ENCODE results near the gene FKBP3.
"Not testable (repeated sequence)": the region's sequence is repeated elsewhere in the genome, so short reads cannot be mapped to it uniquely, and the experiment has no call there.

FKBP3 gene

DNA sequence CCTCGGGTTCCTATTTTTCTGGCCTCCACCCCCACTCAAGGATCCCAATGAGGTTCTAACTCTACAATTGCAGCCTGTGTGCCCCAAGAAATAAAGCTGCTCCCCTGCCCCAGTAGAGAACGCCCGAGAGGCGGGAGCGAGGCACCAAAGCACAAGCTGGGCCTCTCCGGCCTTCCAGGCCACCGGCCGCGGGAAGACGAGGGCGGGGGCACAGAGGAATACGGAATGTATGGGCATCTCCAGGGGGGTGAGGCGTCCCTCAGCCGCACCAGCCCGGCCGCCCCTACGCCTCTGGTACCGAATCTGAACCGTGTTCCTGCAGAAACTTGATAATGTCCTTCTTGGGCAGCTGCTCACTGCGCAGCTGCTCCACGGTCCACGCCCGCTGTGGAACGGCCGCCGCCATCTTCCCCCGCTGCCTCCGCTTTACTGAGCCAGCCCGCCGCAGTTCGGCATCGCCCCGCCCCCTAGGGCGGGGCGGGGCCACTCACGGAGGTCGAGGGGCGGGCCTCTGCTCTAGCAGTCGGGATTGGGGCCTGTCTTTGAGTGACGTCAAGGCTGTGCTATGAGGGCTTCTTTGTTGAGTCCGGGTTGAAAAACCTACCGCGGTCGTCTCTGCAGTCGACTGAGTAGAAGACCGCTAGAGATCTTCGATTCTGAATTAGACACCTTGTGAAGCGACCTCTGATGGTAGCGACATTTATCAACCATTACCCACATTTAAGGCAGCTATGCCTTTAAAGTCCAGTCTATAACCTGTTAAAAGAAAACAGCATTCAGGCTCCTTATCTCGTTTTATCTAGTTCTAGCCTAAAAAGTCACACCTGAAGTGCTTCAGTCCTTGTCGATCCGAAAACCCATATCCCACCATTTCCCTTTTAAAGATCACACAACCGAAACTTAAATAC lies at the start of gene FKBP3:
TSS of gene FKBP3 (minus strand) at position 431 of the 908 bp plus-strand sequence. CDS start at position 406, 25 bp downstream.
- ATAC-seq (replicated peaks; ENCODE audit: extremely low read depth, poor library complexity, severe bottlenecking), result peak; percentile 96
- no peaks in the 10 kb centered on the region for H3K9me3 Mint-ChIP-seq
- DNase-seq (ENCODE audit: low spot score in 2 of 2), result peak; percentile 77 to 90
- H3K4me1 Mint-ChIP-seq, result peaks cover 34% of the 10 kb centered on the region
- peaks cover 21% of the 10 kb centered on the region for H3K36me3 Mint-ChIP-seq (ENCODE audit: insufficient read depth)
- peak within 1 kb of the TSS; percentile 98 for H3K4me3 Mint-ChIP-seq
- H3K27ac Mint-ChIP-seq (ENCODE audit: low read depth), result peak within 1 kb of the TSS; percentile 98
- no peaks in the 10 kb centered on the region for H3K27me3 Mint-ChIP-seq

DNA sequence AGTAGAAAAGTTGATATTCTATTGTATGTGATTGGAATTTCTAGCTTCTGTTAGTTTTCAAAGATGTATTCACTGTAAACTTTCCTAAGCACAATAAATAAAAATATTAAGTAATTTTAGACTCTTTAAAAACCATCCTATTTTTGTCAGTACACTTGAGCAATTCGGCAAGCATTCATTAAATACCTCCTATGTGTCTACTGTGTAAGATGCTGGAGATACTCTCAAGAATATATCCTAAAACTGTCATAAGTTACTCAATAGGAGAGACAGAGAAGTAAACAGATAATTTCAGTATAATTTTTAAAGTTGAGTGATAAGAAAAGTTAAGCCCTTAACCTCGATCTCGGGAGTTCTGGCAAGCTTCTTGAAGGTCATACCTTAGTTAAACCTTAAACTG lies 47.5 kb upstream of the FKBP3 start:
- Mint-ChIP-seq H3K36me3 (ENCODE audit: insufficient read depth) (peaks cover 5% of the 10 kb centered on the region), H3K9me3 (no peaks in the 10 kb centered on the region), H3K27me3 (no peaks in the 10 kb centered on the region), H3K27ac (ENCODE audit: low read depth) (no peak overlapping the region), H3K4me1 (no peaks in the 10 kb centered on the region), H3K4me3 (no peak overlapping the region)
- DNase-seq (ENCODE audit: low spot score in 2 of 2), result no peak
- ATAC-seq (replicated peaks; ENCODE audit: extremely low read depth, poor library complexity, severe bottlenecking), result no peak

DNA sequence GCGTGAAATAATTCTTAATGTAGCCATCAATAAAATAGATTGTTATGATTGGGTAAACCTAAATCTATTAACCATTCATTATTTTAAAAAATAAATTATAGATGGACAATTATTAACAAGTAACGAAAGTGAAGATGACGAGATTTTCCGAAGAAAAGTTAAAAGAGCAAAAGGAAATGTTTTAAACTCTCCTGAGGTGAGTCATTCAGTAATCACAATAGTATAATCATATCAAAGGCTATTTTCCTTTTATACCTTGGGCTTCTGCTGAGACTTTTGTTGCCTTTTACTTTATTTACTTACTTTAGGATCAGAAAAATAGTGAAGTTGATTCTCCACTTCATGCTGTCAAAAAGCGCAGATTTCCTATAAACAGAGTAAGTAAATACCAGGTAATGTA lies 47.0 kb upstream of the FKBP3 start:
- peaks cover 5% of the 10 kb centered on the region for H3K36me3 Mint-ChIP-seq (ENCODE audit: insufficient read depth)
- H3K4me1 Mint-ChIP-seq, result no peaks in the 10 kb centered on the region
- H3K4me3 Mint-ChIP-seq, result no peak overlapping the region
- no peaks in the 10 kb centered on the region for H3K9me3 Mint-ChIP-seq
- DNase-seq (ENCODE audit: low spot score in 2 of 2) (no peak), ATAC-seq (replicated peaks; ENCODE audit: extremely low read depth, poor library complexity, severe bottlenecking) (no peak)
- no peak overlapping the region for H3K27ac Mint-ChIP-seq (ENCODE audit: low read depth)
- H3K27me3 Mint-ChIP-seq, result no peaks in the 10 kb centered on the region

DNA sequence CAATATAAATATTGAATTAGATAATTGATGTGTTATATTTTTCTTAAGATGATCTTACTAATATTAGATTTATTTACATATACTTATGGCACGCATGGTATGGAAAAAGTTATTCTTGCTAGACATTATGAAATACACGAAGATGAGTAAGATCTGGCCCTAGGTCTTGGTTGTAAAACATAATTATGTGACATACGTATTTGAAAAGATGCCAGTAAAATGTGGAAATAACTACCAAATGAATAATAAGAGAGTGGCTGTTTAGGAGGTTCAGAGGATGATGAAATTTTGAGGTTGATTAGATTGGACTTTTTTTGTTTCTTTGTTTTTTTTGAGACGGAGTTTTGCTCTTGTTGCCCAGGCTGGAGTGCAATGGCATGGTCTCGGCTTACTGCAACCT lies 42.8 kb upstream of the FKBP3 start:
- Mint-ChIP-seq H3K36me3 (ENCODE audit: insufficient read depth) (peaks cover under 1% of the 10 kb centered on the region), H3K4me3 (no peak overlapping the region), H3K27ac (ENCODE audit: low read depth) (no peak overlapping the region), H3K9me3 (no peaks in the 10 kb centered on the region), H3K4me1 (no peaks in the 10 kb centered on the region), H3K27me3 (no peaks in the 10 kb centered on the region)
- ATAC-seq (replicated peaks; ENCODE audit: extremely low read depth, poor library complexity, severe bottlenecking) (no peak), DNase-seq (ENCODE audit: low spot score in 2 of 2) (no peak)

DNA sequence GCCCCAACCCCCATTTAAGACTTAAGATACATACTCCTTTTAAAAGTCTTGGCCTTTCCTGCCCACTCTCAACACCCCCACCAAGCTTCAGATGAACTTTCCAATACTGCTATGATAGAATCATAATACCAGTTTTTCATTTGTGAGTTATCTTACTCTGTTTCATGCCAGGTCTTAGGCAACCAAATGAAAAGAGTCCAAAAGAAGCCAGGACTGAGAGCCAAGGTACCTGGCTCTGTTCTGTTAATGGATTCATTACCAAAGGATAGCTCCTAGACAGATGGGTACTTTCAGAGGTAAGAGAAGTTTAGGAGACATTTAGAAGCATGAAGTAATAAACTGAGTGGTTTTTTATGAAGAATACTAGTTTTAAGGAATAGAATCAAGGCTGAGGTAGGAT lies 35.6 kb upstream of the FKBP3 start:
- Mint-ChIP-seq H3K27me3 (no peaks in the 10 kb centered on the region), H3K27ac (ENCODE audit: low read depth) (no peak overlapping the region), H3K9me3 (no peaks in the 10 kb centered on the region), H3K4me1 (no peaks in the 10 kb centered on the region), H3K4me3 (no peak overlapping the region), H3K36me3 (ENCODE audit: insufficient read depth) (peaks cover 4% of the 10 kb centered on the region)
- no peak for DNase-seq (ENCODE audit: low spot score in 2 of 2)
- ATAC-seq (replicated peaks; ENCODE audit: extremely low read depth, poor library complexity, severe bottlenecking), result no peak

DNA sequence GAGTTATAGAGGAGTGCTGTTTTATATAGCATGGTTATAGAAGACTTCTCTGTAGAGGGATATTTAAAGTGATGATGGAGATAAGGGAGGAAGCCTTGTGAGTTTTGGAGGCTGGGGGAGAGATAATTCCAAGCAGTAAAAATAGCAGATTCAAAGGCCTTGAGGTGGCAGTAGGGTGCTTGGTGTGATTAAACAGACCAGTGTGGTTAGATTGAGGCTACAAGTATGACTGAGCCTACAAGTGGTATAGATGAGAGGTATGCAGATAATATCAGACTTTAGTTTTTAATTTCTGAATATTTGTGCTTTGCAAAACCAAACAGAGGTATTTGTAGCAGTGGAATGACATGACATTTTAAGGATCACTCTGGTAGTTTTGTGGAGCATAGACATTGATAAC lies 21.8 kb upstream of the FKBP3 start:
- H3K27me3 Mint-ChIP-seq, result no peaks in the 10 kb centered on the region
- no peaks in the 10 kb centered on the region for H3K4me1 Mint-ChIP-seq
- no peak overlapping the region for H3K4me3 Mint-ChIP-seq
- no peak for DNase-seq (ENCODE audit: low spot score in 2 of 2)
- H3K27ac Mint-ChIP-seq (ENCODE audit: low read depth), result no peak overlapping the region
- H3K36me3 Mint-ChIP-seq (ENCODE audit: insufficient read depth), result peaks cover 6% of the 10 kb centered on the region
- H3K9me3 Mint-ChIP-seq, result no peaks in the 10 kb centered on the region
- no peak for ATAC-seq (replicated peaks; ENCODE audit: extremely low read depth, poor library complexity, severe bottlenecking)

DNA sequence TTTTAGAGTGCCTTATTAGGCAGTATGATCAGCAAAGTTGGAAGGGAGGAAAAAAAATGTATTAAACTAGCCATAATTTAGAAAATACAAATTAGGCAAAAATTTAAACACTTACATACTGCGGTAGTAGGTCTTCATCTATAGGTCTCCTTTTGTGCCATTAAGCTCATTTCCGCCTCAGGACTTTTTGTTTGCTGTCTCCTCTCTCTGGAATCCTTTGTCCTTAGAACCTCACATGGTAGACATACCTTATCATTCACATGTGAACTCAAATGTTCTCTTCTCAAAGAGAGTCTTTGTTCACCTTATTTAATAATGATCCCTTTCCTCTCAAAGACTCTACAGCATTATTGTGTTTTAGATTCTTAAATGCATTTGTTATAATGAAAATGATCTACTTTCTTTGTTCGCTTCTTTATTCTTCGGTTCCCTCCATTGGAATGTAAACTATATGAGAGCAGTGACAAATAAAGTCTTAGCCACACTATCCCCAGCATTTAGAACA lies 16.2 kb upstream of the FKBP3 start:
- H3K36me3 Mint-ChIP-seq (ENCODE audit: insufficient read depth), result peaks cover 5% of the 10 kb centered on the region
- no peak overlapping the region for H3K4me3 Mint-ChIP-seq
- ATAC-seq (replicated peaks; ENCODE audit: extremely low read depth, poor library complexity, severe bottlenecking) (no peak), DNase-seq (ENCODE audit: low spot score in 2 of 2) (no peak)
- H3K27me3 Mint-ChIP-seq, result no peaks in the 10 kb centered on the region
- H3K27ac Mint-ChIP-seq (ENCODE audit: low read depth), result no peak overlapping the region
- H3K4me1 Mint-ChIP-seq, result peaks cover 5% of the 10 kb centered on the region
- H3K9me3 Mint-ChIP-seq, result no peaks in the 10 kb centered on the region

DNA sequence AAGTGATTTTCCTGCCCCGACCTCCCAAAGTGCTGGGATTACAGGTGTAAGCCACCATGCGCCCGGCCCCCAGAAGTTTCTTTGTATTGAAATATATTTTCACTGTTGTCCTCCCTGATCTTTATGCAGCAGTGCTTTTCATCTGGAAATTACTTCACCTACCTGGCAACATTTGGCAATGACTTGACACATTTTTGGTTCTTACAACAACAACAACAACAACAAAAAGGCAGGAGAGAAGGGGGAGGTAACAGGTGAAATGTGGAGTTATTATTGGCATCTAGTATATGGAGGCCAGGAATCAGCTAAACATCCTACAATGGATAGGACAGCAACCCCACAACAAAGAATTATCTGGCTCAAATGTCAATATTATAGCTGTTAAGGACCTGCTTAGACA lies 15.3 kb upstream of the FKBP3 start:
- no peak overlapping the region for H3K27ac Mint-ChIP-seq (ENCODE audit: low read depth)
- ATAC-seq (replicated peaks; ENCODE audit: extremely low read depth, poor library complexity, severe bottlenecking) (no peak), DNase-seq (ENCODE audit: low spot score in 2 of 2) (no peak)
- H3K4me1 Mint-ChIP-seq, result peaks cover 5% of the 10 kb centered on the region
- H3K4me3 Mint-ChIP-seq, result no peak overlapping the region
- H3K9me3 Mint-ChIP-seq, result no peaks in the 10 kb centered on the region
- no peaks in the 10 kb centered on the region for H3K27me3 Mint-ChIP-seq
- H3K36me3 Mint-ChIP-seq (ENCODE audit: insufficient read depth), result peaks cover 5% of the 10 kb centered on the region

DNA sequence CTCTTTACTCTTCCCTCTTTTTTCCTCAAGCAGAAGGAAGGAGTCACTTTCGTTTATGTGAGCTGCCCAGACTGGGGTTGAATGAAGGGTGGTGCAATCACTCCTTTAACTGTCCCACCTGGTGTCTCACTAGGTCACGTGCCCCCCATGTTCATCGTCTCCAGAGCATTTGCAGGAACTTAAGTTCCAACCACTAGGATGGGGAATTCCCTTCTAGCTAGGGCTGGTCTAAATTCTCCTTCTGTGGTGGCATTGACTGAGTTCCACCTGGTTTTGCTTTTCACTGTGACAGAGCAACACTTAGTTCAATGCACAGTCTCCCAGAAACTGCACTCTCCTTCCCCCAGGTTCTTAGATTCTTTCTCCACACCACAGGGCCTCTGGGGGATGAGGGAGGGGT lies 10.9 kb upstream of the FKBP3 start:
- Mint-ChIP-seq H3K27ac (ENCODE audit: low read depth) (no peak overlapping the region), H3K4me3 (no peak overlapping the region), H3K9me3 (no peaks in the 10 kb centered on the region), H3K27me3 (no peaks in the 10 kb centered on the region), H3K36me3 (ENCODE audit: insufficient read depth) (peaks cover 5% of the 10 kb centered on the region), H3K4me1 (peaks cover 8% of the 10 kb centered on the region)
- ATAC-seq (replicated peaks; ENCODE audit: extremely low read depth, poor library complexity, severe bottlenecking), result no peak
- DNase-seq (ENCODE audit: low spot score in 2 of 2), result no peak

DNA sequence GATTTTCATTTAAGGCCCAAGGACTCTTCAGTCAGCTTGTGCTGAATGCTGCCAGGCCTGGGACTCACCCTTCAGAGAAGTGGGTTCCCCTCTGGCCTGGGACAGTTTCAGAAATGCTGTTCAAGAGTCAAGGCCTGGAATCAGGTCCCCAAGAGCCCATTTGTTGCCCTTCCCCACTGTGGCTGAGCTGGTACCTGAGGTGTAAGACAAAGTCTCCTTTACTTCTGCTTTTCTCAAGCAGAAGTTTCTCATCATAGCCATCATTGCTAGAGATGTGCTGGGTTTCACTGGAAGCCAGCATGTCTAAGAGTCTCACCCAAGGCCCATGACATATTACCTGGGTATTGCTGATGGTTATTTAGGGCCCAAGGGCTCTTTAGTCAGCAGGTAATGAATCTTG lies 10.4 kb upstream of the FKBP3 start:
- DNase-seq (ENCODE audit: low spot score in 2 of 2) (no peak), ATAC-seq (replicated peaks; ENCODE audit: extremely low read depth, poor library complexity, severe bottlenecking) (no peak)
- no peaks in the 10 kb centered on the region for H3K27me3 Mint-ChIP-seq
- H3K27ac Mint-ChIP-seq (ENCODE audit: low read depth), result no peak overlapping the region
- H3K36me3 Mint-ChIP-seq (ENCODE audit: insufficient read depth), result peaks cover 5% of the 10 kb centered on the region
- no peak overlapping the region for H3K4me3 Mint-ChIP-seq
- H3K9me3 Mint-ChIP-seq, result no peaks in the 10 kb centered on the region
- peaks cover 10% of the 10 kb centered on the region for H3K4me1 Mint-ChIP-seq

DNA sequence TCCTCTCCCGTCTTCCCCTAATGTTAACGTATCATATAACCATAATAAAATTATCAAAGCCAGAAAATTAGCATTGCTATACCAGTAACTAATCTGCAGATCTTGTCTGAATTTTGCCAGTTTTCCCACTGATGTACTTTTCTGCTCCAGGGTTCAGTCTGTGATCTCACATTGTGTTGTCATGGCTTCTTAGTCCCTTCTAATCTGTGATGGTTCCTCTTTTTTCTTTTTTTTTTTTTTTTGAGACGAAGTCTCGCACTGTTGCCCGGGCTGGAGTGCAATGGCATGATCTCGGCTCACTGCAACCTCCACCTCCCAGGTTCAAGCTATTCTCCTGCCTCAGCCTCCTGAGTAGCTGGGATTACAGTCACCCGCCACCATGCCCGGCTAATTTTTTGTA lies 7.8 kb upstream of the FKBP3 start:
- not testable (repeated sequence) for H3K9me3 Mint-ChIP-seq; DNase-seq (ENCODE audit: low spot score in 2 of 2); ATAC-seq (replicated peaks; ENCODE audit: extremely low read depth, poor library complexity, severe bottlenecking); H3K36me3 Mint-ChIP-seq (ENCODE audit: insufficient read depth); H3K27me3 Mint-ChIP-seq; H3K27ac Mint-ChIP-seq (ENCODE audit: low read depth); H3K4me3 Mint-ChIP-seq
- H3K4me1 Mint-ChIP-seq, result peaks cover 17% of the 10 kb centered on the region

DNA sequence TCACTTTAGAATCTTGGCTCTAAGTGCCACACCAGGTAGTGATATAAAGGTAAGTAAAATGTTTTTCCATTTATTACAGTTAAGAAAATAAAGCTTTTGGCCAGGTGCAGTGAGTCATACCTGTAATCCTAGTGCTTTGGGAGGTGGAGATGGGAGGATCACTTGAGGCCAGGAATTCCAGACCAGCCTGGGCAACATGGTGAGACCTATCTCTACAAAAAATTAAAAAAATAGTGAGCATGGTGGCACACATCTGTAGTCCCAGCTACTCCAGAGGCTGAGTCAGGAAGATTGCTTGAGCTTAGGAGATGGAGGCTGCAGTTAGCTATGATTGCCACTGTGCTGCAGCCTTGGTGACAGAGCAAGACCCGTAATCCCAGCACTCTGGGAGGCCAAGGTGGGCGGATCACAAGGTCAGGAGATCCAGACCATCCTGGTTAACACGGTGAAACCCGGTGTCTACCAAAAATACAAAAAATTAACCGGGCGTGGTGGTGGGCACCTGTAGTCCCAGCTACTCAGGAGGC lies 6.4 kb upstream of the FKBP3 start:
- ATAC-seq (replicated peaks; ENCODE audit: extremely low read depth, poor library complexity, severe bottlenecking), result no peak
- Mint-ChIP-seq H3K27me3 (no peaks in the 10 kb centered on the region), H3K9me3 (no peaks in the 10 kb centered on the region), H3K36me3 (ENCODE audit: insufficient read depth) (peaks cover 11% of the 10 kb centered on the region), H3K27ac (ENCODE audit: low read depth) (no peak overlapping the region), H3K4me1 (peaks cover 26% of the 10 kb centered on the region), H3K4me3 (no peak overlapping the region)
- DNase-seq (ENCODE audit: low spot score in 2 of 2), result no peak

DNA sequence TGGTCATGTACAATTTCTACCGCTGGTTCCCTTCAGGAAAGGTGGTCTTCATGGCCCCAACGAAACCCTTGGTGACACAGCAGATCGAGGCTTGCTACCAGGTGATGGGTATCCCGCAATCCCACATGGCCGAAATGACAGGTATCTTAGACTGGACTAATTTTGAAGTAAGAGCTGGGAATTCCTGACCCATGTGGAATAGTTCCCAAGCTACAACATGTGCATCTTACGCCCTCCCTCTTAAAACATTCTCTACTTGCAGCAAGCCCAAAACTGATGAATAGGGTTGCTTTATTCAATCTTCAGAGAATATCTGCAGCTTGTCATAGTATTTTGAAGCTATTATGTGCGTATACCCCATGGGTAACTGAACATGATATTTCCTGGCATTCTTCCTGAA lies 2.1 kb upstream of the FKBP3 start:
- peaks cover 22% of the 10 kb centered on the region for H3K36me3 Mint-ChIP-seq (ENCODE audit: insufficient read depth)
- DNase-seq (ENCODE audit: low spot score in 2 of 2) (no peak), ATAC-seq (replicated peaks; ENCODE audit: extremely low read depth, poor library complexity, severe bottlenecking) (no peak)
- no peaks in the 10 kb centered on the region for H3K9me3 Mint-ChIP-seq
- no peaks in the 10 kb centered on the region for H3K27me3 Mint-ChIP-seq
- peaks cover 39% of the 10 kb centered on the region for H3K4me1 Mint-ChIP-seq
- H3K4me3 Mint-ChIP-seq, result peak overlapping the region; percentile 98
- H3K27ac Mint-ChIP-seq (ENCODE audit: low read depth), result peak overlapping the region; percentile 98

Data from central memory CD8-positive, alpha-beta T cell (primary cell).